ENCODE measurements around the gene GPR32.
"Not testable (repeated sequence)": the region's sequence is repeated elsewhere in the genome, so short reads cannot be mapped to it uniquely, and the experiment has no call there.

The GPR32 gene

DNA sequence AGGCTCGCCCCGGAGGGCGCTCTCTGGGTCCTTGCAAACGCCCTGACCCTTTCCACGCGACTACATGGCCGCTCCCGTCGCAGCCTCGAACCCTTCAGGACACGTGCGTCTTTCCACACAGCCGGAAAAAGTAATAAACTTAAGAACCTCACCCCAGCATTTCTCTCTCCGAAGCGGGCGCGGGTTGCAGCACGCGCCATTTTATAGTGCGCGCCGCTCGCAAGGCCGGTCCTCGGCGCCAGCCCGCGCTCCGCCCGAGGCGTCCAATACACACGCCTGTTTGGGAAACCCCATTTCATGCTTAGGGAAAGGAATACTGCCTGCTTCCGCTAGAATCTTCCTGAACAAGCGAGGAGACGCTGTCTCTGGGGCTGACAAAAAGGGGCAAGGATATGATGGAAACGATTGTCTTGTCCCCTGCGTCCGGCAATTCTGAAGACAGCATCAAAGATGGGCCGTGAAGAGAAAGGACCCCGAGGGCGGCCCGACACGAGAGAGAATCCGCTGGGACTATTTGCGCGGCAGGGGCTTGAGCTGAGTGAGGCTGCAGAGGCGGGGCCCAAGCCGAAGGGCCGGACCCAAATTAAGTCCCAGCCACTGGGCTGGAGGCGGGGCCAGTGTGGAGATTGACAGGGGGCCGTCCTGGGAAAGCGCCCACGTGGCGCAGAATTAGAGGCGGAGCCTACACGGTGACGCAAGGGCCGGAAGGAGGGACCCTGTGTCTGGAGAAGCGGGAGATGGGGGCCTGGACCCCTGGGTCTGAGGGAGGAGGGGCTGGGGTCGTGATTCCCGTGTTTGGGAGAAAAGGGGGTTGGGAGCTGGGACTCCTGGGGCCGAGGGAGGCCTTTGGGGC lies 34.4 kb downstream of the GPR32 start:
- DNase-seq: peak; percentile 97

DNA sequence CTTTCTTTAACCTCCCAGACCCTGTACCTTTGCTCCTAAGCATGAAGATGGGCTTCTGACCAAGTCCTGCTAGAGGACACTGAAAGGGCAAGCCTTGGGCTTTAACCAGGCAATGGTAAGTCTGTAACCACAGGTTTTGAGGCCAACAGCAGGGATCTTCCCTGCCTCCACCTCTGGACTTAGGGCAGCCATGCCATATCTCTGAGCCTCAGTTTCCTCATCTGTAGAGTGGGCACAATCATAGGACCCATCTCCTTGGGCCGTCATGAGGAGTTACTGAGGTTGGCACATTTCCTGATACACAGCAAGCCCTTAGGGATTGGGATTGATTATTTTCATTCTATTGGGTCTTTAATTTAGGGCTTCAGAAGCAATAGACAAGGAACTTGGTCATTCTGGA lies 38.6 kb downstream of the GPR32 start:
- no peak for DNase-seq

DNA sequence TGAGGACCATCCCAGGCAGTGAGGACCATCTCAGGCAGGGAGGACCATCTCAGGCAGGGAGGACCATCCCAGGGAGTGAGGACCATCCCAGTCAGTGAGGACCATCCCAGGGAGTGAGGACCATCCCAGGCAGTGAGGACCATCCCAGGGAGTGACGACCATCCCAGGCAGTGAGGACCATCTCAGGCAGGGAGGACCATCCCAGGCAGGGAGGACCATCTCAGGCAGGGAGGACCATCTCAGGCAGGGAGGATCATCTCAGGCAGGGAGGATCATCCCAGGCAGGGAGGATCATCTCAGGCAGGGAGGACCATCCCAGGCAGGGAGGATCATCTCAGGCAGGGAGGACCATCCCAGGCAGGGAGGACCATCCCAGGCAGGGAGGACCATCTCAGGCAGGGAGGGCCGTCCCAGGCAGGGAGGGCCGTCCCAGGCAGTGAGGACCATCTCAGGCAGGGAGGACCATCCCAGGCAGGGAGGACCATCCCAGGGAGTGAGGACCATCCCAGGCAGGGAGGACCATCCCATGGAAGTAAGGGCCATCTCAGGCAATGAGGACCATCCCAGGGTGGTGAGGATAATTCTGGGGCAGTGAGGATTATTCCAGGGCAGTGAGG lies 41.5 kb downstream of the GPR32 start:
- DNase-seq: not testable (repeated sequence)

DNA sequence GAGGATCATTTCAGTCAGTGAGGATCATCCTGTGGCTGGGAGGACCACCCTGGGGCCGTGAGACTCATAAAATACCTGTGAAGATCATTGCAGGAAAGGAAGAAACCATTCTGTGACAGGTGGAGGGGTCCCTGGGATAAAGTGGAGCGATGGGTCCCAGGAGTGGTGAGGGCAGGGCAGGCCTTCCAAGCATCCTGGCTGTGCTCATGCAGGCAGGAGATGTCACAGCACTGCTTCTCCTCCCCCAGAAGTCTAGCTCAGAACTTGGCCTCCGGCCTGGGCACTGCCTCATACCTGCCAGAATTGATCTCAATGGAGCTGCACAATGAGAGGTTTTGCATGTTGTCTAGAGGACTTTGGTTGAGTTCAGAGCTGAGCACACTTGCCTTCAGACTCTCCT lies 42.2 kb downstream of the GPR32 start:
- no peak for DNase-seq

DNA sequence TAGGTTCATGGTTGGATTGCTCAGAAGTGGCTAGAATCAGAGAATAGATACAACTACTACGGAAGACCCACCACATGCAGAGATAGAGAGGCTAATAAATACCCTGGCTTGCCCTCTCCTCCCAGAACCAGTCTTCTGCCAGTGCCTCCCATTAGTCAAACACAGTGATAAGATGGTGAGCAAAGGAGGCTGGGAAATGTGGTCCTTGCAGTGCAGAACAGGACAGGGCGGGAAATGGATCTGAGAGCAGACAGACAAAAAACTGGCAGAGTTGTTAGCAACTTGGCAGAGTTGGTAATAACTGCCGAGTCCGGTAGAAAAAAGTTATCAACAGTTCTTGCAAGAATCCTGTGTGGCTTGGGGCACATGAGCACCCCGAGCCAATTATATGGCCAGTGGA lies 44.6 kb downstream of the GPR32 start:
- DNase-seq: no peak

DNA sequence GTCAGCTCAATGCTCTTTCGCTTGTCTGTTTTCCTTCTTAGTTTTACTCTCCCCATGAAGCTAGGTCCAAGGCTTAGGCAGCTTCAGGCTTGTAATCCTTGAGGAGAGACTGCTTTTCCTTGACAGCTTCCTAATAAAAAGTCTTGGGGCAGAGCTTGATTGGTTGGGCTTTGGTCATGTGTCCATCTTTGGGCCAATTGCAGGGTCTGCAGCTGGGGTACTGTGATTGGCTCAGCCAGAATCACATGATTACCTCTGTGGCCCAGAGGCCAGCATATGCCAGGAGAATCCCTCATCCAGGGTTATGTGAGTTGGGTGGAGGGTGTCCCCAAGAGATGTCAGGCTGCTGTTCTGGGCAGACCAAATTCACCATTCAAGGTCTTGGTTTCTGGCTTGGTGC lies 45.2 kb downstream of the GPR32 start:
- no peak for DNase-seq

DNA sequence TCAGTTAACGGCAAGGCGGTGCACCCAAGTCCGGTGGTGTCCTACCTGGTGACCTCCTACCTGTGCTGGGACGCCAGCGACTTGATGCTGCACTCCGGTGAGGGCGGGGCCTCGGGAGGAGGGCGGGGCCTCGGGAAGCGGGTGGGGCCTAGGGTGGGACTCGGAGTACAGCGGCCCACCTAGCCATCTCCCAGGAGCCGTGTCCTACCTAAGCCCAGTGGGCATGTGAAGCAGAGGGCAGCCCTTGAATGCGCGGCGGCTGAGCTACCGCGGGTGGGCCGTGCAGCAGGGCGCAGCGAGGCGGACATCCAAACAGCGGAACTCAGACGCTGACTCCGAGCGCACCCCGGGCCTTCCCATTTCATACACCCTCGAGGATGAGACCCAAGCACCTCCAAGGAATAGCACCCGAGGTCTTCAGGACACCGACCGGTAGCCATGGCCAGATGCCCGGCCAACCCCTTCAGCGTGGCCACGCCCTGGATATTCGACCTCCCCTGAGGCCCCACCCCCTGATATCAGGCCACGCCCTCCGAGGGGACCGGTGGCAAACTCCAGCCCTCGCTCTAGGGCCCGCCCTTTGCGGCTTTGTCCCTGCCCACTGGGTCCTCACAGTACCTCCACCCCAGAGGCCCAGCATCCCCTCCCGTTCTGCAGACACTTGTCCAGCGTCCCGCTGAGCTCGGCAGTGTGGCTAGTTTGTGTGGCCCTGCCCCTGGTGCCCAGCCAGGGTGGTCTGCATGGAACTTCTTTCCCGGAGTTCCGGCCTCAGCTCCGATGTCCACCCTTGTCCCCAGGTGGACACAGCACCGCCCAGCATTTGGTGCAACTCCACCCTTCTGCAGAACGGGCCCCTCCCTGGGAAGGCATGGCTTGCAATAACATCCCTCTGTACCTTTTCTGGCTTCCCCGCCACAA lies 47.9 kb downstream of the GPR32 start:
- DNase-seq: peak; percentile 40

DNA sequence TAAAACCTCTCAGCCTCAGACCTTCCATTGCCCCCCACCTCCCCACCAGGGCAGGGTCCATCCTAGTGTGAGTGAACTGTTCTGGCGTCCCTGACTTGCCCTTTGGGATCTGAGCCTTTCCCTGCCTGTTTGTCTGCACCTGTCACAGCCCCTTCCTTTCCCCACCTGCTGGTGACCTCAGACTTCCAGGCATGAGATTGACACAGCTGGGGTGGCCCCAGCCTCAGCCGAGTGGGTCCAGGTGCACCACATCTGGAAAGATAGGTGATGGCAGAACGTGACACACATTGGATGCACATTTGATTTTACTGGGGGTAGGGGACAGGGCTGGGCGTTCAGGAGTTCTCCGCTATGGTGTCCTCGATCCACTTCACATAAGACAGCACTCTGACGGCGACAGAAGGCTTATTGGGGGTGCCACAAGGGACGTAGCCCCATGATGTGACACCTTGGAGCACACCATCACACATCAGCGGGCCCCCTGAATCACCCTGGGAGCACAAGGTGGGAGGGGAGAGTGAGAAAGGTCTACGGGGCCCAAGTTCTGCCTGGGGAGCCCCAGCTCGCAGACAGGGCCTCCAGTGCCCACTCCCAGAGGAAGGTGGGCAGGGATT lies 48.7 kb downstream of the GPR32 start:
- DNase-seq: no peak

DNA sequence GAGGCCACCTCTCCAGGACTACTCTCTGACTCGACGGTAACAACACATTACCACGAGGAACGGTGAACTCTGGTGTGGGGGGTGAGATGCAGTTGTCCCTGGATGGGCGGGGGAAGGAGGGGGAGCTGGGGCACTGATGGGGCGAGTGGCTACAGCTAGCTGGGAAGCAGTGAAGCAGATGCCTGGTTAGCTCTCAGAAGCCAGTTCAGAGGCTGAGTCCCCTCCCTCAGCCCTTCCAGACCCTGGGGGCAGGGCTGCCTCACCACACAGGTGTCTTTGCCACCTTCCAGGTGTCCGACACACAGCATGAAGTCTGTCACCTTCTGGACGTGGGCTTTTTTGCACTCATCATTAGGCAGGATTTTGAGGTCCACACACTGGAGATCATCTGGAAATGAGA lies 49.4 kb downstream of the GPR32 start:
- no peak for DNase-seq

DNA sequence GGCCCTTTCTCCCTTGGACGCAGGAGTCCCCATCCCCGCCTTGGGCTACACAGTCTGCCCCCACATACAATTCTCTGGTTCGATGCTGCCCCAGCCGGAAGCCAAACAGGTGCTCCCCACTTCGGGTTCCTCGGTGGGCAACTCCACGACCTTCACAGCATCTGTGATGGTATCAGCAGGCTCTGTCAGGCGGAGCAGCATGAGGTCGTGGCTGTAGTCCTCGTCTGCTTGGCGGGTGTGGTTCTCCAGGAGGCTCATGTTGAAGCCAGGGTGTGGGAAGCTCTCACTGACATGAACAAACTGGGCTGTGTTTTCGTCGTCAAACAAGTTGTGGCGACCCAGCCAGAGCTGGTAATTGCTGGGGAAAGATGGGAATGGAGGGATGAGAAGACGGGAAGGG lies 49.8 kb downstream of the GPR32 start:
- no peak for DNase-seq

DNA sequence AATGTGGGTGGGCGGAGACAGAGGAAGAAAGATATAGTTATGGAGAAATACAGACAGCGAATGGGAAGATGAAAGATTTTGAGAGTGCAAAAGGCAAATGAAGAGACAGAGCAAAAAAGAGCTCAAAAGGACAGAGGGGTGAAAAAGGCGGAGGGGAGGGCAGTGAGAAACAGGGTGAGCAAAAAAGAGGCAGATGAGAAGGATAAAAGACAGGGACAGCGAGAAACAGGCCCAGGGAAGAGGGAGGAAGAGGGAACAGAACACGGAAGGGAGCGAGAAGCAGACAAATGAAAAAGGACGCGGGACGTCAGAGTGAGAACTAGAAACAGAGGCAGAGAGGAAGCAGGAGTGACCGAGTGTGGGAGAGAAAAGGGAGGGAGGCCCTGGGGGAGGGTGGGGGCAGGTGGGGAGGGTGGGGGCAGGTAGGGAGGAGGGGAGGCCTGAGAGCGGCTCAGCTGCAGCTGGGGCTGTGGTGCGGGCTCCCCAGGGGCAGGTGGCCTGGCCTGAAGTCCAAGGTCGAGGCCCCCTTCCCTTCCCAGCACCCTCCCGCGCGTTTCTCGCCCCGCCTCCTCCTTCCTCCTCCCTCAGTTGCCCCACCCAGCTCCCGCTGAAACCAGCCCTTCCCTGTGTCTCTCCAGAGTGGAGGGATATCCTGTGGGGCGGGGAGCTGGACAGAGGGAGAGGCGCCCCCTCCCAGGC lies 50.4 kb downstream of the GPR32 start:
- DNase-seq: no peak

DNA sequence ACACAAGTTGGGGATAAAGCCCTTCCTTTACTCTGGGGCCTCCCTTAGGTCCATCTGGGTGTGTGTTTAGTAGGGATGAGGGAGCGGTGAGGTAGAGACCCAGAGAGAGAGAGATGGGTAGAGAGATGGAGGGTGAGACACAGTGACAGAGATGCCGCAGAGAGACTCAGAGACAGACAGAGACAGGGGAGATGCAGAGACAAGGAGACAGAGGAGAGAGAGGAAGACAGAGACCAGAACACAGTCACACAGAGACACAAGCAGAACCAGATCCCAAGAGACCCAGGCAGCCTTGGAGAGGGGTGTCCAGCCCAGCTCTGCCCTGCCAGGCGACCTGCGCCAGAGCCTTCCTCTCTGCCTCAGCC lies 51.0 kb downstream of the GPR32 start:
- DNase-seq: no peak
